Body of pancreas (tissue), 4 donors: ENCODE data around the gene RGS13.

Experiments used
- POLR2A ChIP-seq, 3 donors: fragments of 450-650 bp; IDR thresholded peaks; one replicate each; pipeline ENCODE4 v1.6.1; 2016; ENCODE audit warnings: antibody characterized with exemption in 3 of 3, mild to moderate bottlenecking in 2 of 3
- TF ChIP-seq, protein P1 (sequence below), 7 experiments: fragments of 450-650 bp in 4 of 7; fragments of 200-600 bp in 3 of 7; sonication (generic) in 3 of 7; IDR thresholded peaks; one replicate each; pipeline ENCODE4 v1.5.1; 2016 to 2019; ENCODE audit warnings: antibody characterized with exemption in 7 of 7

GRCh38 chr1:192703283-192704206 lies 67.6 kb downstream of the RGS13 start:
- TF ChIP-seq, protein P1, sequence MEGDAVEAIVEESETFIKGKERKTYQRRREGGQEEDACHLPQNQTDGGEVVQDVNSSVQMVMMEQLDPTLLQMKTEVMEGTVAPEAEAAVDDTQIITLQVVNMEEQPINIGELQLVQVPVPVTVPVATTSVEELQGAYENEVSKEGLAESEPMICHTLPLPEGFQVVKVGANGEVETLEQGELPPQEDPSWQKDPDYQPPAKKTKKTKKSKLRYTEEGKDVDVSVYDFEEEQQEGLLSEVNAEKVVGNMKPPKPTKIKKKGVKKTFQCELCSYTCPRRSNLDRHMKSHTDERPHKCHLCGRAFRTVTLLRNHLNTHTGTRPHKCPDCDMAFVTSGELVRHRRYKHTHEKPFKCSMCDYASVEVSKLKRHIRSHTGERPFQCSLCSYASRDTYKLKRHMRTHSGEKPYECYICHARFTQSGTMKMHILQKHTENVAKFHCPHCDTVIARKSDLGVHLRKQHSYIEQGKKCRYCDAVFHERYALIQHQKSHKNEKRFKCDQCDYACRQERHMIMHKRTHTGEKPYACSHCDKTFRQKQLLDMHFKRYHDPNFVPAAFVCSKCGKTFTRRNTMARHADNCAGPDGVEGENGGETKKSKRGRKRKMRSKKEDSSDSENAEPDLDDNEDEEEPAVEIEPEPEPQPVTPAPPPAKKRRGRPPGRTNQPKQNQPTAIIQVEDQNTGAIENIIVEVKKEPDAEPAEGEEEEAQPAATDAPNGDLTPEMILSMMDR (IDR thresholded peaks at IDR 0.05): no peak
- no peak for TF ChIP-seq POLR2A (IDR thresholded peaks at IDR 0.05)
